GM12878 (cell line): ENCODE results near the gene FAM83G. TPM values are rescaled to one million over a fixed set of nuclear protein-coding genes. Genes with fewer than 3 reads are reported as not detected.

Experiments
- ATAC-seq: fragments of 200-7000 bp; cut with Tn5 transposase; 3 replicates; pipeline ENCODE4 v1.9.1; 2020; ENCODE audit warnings: mild to moderate bottlenecking, moderate library complexity
- BruUV-seq: library from RNA; stranded (reverse); fragments of 400-500 nt; replicated peaks from 2 replicates; lab custom pipeline; 2021; lab: Mats Ljungman, UMichigan
- CTCF ChIA-PET: fragments of 300-600 bp; sonication (Branson Sonifier 250); formaldehyde crosslinking; extraction: SDS; loops from one replicate; lab custom pipeline; 2021; ENCODE audit warnings: inconsistent platforms; lab: Yijun Ruan, JAX
- POLR2A ChIA-PET: fragments of 350-600 bp; formaldehyde crosslinking; extraction: SDS; loops from one replicate; lab custom pipeline; 2021; ENCODE audit warnings: inconsistent platforms; lab: Charles Lee
- RAD21 ChIA-PET: fragments of 300-600 bp; sonication (Branson Sonifier 250); formaldehyde crosslinking; loops from one replicate; lab custom pipeline; 2023; ENCODE audit warnings: antibody characterized with exemption; ENCODE audit not compliant: unreplicated experiment; lab: Charles Lee
- SMC1A ChIA-PET: fragments of 300-600 bp; sonication (Branson Sonifier 250); formaldehyde crosslinking; loops from one replicate; lab custom pipeline; 2023; ENCODE audit not compliant: unreplicated experiment, uncharacterized antibody; lab: Charles Lee
- DNase-seq: peaks from one replicate; pipeline ENCODE4 v3.0.0-alpha.2; 2011; ENCODE audit warnings: low read depth, low spot score
- FAIRE-seq: peaks from 3 replicates; lab custom pipeline; 2011; peaks lifted over from hg19 to GRCh38; lab: Jason Lieb, UNC
- H2AFZ ChIP-seq: 2 replicates; pipeline ENCODE4 v1.6.0; 2011; ENCODE audit warnings: low read depth, low read length, control low read depth; ENCODE audit not compliant: control insufficient read depth
- H3K27ac ChIP-seq: 2 replicates; pipeline ENCODE4 v1.5.1; 2011; ENCODE audit warnings: control low read depth; ENCODE audit not compliant: control insufficient read depth, insufficient read depth
- H3K27me3 ChIP-seq, 2 experiments: replicated peaks in 1 of 2; 2 replicates each; pipeline versions ENCODE4 v1.6.0 to v1.6.1; 2011; ENCODE audit warnings: low read length in 1 of 2; ENCODE audit not compliant: control insufficient read depth in 2 of 2, insufficient read depth in 2 of 2
- H3K36me3 ChIP-seq, 2 experiments: 2 replicates each; pipeline ENCODE4 v1.5.1; 2011; ENCODE audit warnings: low read length in 1 of 2; ENCODE audit not compliant: control insufficient read depth in 2 of 2, insufficient read depth in 2 of 2
- H3K4me1 ChIP-seq: 2 replicates; pipeline ENCODE4 v1.6.1; 2011; ENCODE audit warnings: mild to moderate bottlenecking, low read length, moderate library complexity, mixed read lengths; ENCODE audit not compliant: control insufficient read depth, insufficient read depth
- H3K4me2 ChIP-seq: 2 replicates; pipeline ENCODE4 v1.6.0; 2011; ENCODE audit warnings: control low read depth; ENCODE audit not compliant: control insufficient read depth, insufficient read depth
- H3K4me3 ChIP-seq: fragments of 200-600 bp; sonication (generic); 2 replicates; pipeline ENCODE4 v1.5.1; 2016
- H3K79me2 ChIP-seq: 2 replicates; pipeline ENCODE4 v1.6.0; 2011; ENCODE audit warnings: low read length; ENCODE audit not compliant: control insufficient read depth, insufficient read depth
- H3K9ac ChIP-seq: 2 replicates; pipeline ENCODE4 v1.8.0; 2011; ENCODE audit warnings: low read length, control low read depth, mixed read lengths; ENCODE audit not compliant: control insufficient read depth, insufficient read depth
- H3K9me3 ChIP-seq: replicated peaks from 3 replicates; pipeline ENCODE4 v1.5.1; 2011; ENCODE audit warnings: mild to moderate bottlenecking, low read length; ENCODE audit not compliant: control insufficient read depth, insufficient read depth
- H4K20me1 ChIP-seq: 2 replicates; pipeline ENCODE4 v1.6.0; 2011; ENCODE audit not compliant: control insufficient read depth, insufficient read depth
- BCL11A ChIP-seq: IDR thresholded peaks from 2 replicates; pipeline ENCODE4 v1.6.1; 2011; ENCODE audit warnings: low read depth, low read length
- CREB1 ChIP-seq: IDR thresholded peaks from 2 replicates; pipeline ENCODE4 v1.6.1; 2012; ENCODE audit warnings: low read depth, mild to moderate bottlenecking, inconsistent platforms
- CUX1 ChIP-seq: IDR thresholded peaks from 2 replicates; pipeline ENCODE4 v1.6.1; 2012; ENCODE audit warnings: improper control_type of control experiment, low read depth, low read length; ENCODE audit not compliant: insufficient replicate concordance
- E4F1 ChIP-seq: fragments of 450-650 bp; IDR thresholded peaks from 2 replicates; pipeline ENCODE4 v1.6.1; 2018; ENCODE audit warnings: borderline replicate concordance, mild to moderate bottlenecking; ENCODE audit not compliant: partially characterized antibody
- NBN ChIP-seq: fragments of 450-650 bp; IDR thresholded peaks from 2 replicates; pipeline ENCODE4 v1.6.1; 2016
- NRF1 ChIP-seq: conservative IDR thresholded peaks from 2 replicates; pipeline ENCODE4 v1.6.1; 2011; ENCODE audit warnings: mild to moderate bottlenecking, low read depth, low read length, improper control_type of control experiment
- SMARCA5 ChIP-seq: fragments of 450-650 bp; IDR thresholded peaks from 2 replicates; pipeline ENCODE4 v1.6.1; 2017; ENCODE audit warnings: mild to moderate bottlenecking
- SREBF2 ChIP-seq: IDR thresholded peaks from 2 replicates; pipeline ENCODE4 v1.6.1; 2012; ENCODE audit warnings: mild to moderate bottlenecking, low read length
- ZBED1 ChIP-seq: IDR thresholded peaks from 2 replicates; pipeline ENCODE4 v1.6.1; 2016; ENCODE audit warnings: borderline replicate concordance
- WGBS: methylation state at CpG from one replicate; pipeline ENCODE4 v1.1.6; 2016; ENCODE audit warnings: low lambda C conversion rate; ENCODE audit not compliant: insufficient replicate concordance, insufficient coverage; ENCODE audit errors: missing lambda C conversion rate; 5-methylcytosine and 5-hydroxymethylcytosine counted together
- in situ Hi-C: fragments of 300-500 bp; cut with MboI; formaldehyde crosslinking; loops from 9 replicates; pipeline ENCODE4 v1.14.3; 2018; ENCODE audit warnings: mixed read lengths
- intact Hi-C: fragments of 100-400 bp; cut with micrococcal nuclease; formaldehyde crosslinking; loops from one replicate; pipeline ENCODE4 v1.14.2; 2022; ENCODE audit not compliant: unreplicated experiment
- polyA plus RNA-seq, 11 experiments: library from polyadenylated mRNA; depleted of rRNA in 4 of 11; unstranded in 6 of 11; stranded (reverse) in 5 of 11; fragments of >200 nt; fragmentation: Nextera tagmentation in 4 of 11; fragmentation: Illumina TruSeq in 1 of 11; extraction: Ambion mirVana in 4 of 11; extraction: Trizol in 1 of 11; gene quantifications; 1 replicate in 1 of 11; 2 replicates in 10 of 11; pipeline versions ENCODE4 v1.2.1 to v1.2.3, GENCODE V29; 2011 to 2016; ENCODE audit warnings: inconsistent platforms in 2 of 11, missing spikeins in 2 of 11, low read depth in 1 of 11
- total RNA-seq, 4 experiments: library from RNA; depleted of rRNA in 3 of 4; stranded (reverse); fragments of >200 nt in 3 of 4; fragmentation: Illumina TruSeq in 1 of 4; extraction: Trizol in 1 of 4; gene quantifications; 2 replicates each; pipeline versions ENCODE4 v1.2.1 to v1.2.3, GENCODE V29; 2013 to 2021

The FAM83G gene
- total and polyA plus RNA-seq, 10 of the 15 experiments (the other 5 are each of a cell fraction or from before 2014, with no cell fraction given), result 0.03 to 16.7 (median 6.5) TPM

DNA sequence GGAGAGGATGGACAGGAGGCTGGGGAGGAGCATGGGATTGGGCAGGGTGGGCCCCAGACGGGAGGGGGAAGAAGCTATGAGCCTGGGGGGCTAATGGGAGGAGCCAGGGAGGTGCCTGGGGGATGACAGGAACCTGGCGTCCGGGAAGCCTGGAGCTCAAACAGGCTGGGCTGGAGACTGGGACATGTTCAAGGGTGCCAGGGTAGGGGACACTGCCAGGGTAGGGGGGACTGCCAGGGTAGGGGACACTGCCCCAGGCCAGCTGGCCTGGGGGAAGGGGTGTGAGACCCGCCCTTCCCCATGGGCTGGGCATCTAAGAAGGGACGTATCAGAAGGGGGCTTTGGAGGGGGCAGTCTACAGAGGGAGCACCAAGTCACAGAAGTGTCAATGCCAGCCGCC is 7.0 kb upstream of the FAM83G start (continued):
- no peak for TF ChIP-seq CUX1
- no peak for TF ChIP-seq SREBF2

DNA sequence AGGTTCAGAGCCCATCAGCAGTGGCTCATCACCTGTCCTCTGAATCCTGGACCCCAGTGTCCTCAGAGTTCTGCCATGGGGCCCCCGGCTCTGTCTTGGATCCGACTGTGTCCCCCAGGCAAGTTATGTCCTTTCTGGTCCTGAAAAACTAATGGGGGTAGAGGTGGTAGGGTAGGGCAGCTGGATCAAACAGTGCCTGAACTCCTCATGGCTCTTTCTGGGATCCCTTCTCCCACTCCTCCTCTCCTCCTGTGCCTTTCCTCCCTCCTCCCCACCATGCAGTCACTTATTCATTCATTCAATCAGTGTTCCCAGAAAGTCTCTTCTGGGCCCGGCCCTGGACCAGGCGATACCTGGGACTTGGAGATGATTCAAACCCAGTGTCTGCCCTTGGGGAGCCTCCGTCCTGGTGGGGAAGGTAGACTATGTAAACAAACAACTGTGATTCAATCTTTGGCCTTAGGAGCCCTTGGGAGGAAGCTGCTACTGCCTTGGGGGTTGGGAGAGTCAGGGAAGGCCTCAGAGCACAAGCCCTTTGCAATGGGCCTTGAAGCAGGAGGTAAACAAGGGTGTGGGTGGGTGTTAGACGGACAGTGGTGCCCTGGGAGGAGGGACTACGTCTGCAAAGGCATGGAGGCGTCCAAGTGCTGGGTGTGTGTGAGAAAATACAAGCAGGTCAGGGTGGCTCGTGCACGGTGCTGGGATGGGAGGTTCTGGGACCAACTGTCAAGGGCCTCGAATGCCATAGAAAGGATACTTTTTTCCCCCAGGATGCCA is 6.4 kb upstream of the FAM83G start:
- DNase-seq (no peak), FAIRE-seq (no peak), ATAC-seq (no peak)
- ChIA-PET CTCF (no interaction called here), POLR2A (no interaction called here), RAD21 (no interaction called here), SMC1A (interaction anchor here (0.9 kb wide), 1 partner anchor 24 kb away, joined by 3 read pairs; no protein-coding TSS in a partner anchor)
- in situ Hi-C loops (no loop called here), intact Hi-C loops (no loop called here)
- H3K36me3 ChIP-seq, result no peaks in the 10 kb centered on the region
- no peak overlapping the region for H3K4me2 ChIP-seq
- no peaks in the 10 kb centered on the region for H3K9me3 ChIP-seq
- H3K79me2 ChIP-seq, result no peaks in the 10 kb centered on the region
- no peak overlapping the region for H2AFZ ChIP-seq
- H3K4me1 ChIP-seq, result no peaks in the 10 kb centered on the region
- H4K20me1 ChIP-seq, result no peaks in the 10 kb centered on the region
- WGBS, result 14% methylated on average over 11 of the region's 11 CpGs
- H3K4me3 ChIP-seq, result no peak overlapping the region
- no peak overlapping the region for H3K9ac ChIP-seq
- BruUV-seq, result no TSS peak
- no peak overlapping the region for H3K27ac ChIP-seq
- no peaks in the 10 kb centered on the region for H3K27me3 ChIP-seq
- TF ChIP-seq BCL11A (no peak), E4F1 (no peak), ZBED1 (no peak), NBN (no peak), SMARCA5 (no peak), CUX1 (no peak), CREB1 (no peak), NRF1 (no peak)
